NCI-H2196 (cell line): ENCODE results near the gene MTERF4.

Source experiments
- DNase-seq: peaks from one replicate; lab custom pipeline; 2025; ENCODE audit not compliant: unreplicated experiment; lab: John Stamatoyannopoulos, UW

Gene MTERF4

DNA sequence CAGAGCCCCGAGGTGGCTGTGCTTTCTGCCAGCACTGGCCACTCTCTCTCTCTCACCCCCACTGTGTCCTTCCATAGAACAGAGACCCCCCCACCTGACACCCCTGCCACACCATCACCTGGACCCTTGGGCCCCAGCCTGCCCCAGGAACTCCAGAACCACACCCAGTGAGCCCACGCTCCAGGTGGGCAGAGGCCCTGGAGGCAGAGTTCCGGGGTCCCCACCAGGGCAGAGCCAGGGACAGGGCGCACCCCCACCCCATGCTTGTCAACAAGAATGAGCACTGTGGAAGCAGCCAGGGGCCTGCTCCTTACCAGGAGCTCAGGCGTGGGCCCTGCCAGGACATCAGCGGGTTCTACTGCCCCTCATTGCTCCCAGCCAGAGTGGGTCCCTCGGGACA is 32.6 kb upstream of the MTERF4 start:
- DNase-seq = no peak

DNA sequence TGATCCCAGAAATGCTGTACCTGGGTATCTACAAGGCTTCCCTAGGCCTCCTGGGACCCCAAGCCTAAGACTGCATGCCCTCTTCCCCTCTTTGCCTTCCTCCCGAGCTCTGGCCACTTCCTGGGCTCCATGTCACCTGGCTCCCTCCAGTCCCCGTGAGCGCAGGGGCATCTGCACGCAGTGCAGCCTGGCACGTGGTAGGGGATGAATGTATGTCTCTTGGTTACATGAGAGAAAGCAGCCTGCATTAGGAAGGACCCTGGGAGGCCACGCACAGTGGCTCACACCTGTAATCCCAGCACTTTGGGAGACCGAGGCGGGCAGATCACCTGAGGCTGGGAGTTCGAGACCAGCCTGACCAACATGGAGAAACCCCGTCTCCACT is 31.3 kb upstream of the MTERF4 start:
- no peak for DNase-seq

DNA sequence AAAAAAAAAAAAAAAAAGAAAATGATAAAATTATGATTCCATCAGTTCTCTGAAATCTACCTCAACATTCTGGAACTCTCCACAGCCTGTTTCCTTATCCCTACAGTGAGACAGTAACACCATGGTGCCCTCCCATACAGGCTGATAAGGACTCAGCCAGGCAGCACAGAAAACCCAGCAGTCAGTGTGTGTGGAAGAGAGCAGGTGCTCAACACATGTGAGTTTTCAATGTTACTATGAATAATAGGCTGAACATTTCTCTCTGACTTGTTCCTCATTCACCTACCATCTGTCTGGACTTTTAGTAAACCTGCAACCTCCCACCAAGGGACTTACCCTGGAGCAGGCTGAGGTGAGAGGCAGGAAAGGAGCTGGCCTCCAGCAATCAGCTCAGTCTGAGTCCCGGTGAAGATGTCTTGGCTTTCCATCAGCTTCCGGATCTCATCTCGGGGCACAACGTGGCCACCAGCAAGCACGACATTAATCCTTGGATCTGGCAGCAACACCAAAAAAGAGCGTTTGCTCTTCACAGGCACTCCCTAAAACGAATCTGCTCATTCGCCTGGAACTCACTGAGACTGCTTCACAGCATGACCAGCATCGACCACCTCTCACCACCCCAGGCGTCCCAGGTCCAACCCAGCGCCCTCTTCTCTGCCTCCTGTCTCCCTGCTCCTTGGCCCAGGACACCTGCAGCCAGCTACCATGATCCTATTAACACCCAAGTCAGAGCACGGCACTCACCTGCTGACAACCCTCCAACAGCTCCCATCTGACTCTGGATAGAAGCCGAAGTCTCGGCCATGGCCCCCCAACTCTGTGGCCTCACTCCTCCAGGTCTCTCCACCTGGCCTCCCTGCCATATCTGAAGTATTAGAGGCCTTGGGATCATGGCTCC is 30.7 kb upstream of the MTERF4 start:
- no peak for DNase-seq

DNA sequence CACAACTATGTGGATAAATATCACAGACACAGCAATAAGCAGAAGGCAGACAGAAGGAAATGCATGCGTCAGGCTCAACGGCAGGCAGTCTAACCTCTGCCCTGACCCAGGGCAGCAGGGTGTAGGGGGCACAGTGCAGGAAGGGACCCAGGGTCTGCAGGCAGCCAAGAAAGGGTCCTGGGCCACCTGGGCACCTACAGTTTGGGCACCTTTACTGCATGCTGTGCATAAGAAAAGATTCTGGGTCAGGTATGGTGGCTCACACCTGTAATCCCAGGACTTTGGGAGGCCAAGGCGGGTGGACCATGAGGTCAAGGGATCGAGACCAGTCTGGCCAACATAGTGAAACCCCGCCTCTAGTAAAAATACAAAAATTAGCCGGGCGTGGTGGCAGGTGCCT is 29.4 kb upstream of the MTERF4 start:
- DNase-seq = no peak

DNA sequence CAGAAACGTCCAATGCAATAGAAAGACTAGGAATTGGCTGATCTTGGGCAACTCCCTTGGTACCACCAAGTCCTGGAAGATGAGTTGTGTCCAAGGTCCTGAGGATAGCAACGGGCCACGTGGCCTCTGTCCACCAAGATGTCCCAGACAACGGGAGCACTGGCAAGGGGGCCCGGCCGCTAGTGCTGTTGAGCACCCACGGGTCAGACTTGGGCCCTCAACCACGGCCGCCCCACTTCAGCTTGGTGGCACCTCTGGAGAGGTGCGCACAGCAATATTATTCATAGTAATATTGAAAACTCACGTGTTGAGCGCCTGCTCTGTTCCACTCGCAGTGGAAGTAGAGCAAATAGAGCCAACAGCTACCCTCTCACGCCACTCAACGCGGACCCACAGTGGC is 28.2 kb upstream of the MTERF4 start:
- no peak for DNase-seq

DNA sequence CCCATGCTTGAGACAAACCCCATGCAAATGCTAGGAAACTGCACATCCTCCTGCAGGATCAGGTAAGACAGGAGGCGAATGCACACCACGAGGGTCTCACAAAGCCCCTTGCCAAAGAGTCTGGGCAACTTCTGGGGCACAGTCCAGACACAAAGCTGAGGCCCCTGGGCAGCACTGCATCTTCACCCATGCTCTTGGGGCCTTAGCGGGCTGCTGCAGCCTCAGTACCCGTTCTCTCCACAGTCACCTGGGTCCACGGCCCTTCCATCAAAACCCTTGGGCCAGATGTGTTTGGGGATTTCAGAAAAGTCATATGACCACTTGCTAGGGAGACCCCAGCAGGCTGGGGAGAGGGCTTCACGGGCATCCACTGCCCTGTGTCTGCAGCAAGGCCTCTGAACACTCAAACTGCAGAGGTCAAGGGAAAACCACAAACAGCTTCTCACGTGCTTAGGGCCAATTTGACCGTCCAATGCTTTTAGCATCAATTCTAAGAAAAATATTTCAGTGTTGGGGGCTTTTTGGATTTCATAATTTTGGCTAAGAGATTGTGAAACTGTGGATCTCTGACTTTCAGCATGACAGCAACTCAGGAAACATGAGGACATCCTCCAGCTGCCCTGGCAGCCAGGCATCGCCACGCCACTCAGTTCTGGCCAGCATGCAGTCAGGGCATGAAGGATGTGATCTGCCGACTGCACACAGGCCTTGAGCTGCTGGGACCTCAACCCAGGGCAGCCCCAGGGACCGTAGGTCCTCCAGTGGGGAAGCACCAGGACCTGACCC is 27.2 kb upstream of the MTERF4 start:
- DNase-seq = no peak

DNA sequence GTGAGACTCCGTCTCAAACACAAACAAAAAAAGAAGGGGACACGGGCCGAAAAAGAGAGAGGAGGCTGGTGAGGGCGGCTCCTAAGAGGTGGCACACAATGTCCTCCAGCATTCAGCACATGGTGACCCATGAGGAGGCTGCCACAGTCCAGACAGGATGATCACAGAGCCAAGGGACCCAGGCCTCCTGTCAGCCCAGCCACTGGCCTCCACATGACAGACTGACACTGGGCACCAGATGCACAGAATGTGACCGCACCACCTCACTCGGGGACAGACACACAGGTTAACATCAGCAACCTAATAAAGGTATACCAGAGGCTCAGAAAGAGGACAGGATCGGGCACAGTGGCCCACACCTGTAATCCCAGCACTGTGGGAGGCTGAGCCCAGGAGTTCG is 26.2 kb upstream of the MTERF4 start:
- DNase-seq = no peak

DNA sequence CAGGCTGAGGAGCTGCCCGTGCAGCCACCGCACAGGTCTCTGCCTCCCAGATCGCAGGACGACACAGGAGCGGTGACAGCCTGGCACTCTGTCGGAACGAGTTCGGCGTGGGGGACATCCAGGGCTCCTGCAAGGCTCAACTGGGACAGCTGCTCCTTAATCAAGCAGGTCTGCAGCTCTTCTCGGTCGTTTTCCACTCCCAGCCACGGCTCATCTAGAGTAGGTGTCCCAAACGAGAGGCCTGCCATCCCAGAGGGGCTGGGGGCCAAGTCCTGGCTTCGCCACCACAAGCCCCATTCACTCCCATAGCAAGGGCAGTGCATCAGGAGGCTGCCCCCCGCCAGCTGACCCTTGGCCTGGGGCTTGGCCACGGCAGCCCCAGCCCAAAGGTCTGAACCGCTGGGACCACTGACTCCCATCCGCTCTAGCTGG is 24.7 kb upstream of the MTERF4 start:
- no peak for DNase-seq

DNA sequence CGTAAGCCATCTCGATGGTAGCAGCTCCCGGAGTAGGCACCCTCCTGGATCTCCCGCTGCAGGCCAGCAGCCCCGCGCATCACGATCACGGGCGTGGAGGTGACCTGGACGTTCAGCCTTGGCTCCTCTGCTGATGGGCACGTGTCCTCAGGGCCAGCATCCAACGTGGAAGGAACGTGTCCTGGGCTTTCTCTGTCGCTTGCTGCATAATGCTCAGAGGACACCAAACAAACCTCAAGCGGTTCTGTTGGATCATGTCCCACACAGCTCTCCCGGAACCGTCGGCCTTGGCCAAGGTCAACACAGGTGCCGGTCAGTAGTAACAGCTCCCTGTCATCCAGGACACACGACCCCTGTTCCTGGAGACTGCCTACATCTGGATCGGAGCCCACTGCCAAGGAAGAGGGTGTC is 24.1 kb upstream of the MTERF4 start:
- no peak for DNase-seq

DNA sequence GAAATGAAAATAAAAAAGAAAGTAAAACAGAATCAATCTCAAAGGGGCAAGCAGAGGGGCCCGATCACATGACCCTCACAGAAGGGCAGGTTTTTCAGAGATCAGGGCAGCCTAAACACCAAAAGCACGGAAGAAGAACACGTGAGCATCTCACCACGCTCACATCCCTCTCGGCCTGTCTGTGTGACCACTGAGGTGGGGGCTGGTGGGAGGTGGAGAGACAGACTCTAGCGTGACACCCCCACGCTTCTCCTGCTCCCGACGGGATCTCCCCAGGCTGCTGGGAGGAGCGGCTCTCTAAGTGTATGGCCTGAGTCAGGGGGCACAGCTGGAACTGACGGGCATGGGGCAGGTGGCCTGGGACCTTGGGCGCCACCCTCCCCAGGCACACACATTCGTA is 23.5 kb upstream of the MTERF4 start:
- DNase-seq = no peak

DNA sequence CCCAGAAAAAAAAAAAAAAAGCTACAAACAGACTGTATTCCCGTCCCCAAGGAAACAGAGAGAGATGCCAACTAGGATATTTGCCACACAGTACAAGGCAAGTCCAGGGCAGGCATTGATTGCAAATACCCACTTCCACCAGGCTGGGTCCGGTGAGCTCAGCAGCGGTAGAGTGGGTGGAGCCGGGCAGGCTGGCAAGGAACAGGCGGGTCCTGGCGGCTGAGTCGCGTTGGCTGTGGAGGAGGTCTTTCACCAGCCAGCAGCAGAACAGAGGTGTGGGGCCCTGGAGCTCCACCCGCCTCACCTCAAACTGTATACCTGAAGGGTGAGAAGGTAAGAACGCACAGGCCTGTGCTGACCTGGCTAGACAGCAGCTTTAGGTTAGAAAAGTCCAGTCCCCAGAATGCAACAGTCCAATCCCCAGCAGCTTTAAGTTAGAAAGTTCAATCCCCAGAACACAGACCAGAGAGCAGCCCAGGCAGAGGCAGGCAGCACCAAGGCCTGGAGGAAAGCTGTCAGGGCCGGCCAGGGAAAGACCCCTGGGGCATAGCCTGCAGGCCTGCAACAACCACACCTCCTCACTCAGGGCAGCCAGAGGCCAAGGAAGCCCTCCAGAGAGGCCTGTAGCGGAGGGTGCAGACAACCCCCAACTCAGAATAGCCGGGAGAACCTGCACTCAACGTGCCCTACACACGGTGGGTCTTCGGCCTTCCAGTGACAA is 21.9 kb upstream of the MTERF4 start:
- no peak for DNase-seq

DNA sequence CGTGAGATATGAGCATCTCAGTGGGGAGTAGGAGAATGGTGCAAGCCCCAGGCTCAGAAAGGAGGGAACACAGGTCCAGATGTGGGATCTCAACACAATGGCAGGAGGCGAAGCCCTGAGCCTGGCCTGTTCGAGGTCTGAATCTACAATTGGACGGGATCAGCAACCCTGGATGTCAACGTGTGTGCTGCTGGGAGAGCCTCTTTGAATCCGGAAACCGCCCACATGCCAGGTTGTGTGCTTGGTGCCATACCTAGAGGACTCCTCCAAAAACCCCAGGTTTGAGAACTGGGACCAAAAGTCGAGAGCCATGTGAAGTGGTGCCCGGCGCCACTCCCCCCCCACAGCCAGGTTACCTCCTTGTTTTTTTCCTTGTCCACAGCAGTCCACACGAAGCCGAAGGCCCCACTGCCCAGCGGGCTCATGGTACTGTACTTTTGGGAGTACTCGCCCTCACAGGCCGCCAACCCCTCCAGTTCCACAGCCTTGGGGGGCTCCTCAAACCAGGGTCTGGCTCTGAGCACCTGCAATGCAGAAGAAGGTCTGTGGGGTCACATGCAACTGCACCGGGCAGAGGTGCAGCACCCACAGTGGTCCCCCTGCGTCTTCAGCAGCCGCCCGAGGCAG is 20.4 kb upstream of the MTERF4 start:
- no peak for DNase-seq

DNA sequence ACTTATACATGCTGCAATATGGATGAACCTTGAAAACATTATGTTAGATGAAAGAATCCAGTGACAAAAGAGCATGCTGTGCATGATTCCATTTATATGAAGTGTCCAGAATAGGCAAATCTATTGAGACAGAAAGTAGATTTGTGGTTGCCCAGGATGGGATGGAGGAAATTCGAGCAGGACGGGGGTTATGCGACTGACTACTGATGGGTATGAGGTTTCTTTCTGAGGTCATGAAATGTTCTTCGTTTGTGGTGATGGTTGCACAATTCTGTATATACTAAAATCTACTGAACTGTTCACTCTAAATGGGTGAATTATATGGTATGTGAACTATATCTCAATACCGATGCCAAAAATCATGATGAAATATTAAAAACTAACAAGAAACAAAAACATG is 18.9 kb upstream of the MTERF4 start:
- no peak for DNase-seq

DNA sequence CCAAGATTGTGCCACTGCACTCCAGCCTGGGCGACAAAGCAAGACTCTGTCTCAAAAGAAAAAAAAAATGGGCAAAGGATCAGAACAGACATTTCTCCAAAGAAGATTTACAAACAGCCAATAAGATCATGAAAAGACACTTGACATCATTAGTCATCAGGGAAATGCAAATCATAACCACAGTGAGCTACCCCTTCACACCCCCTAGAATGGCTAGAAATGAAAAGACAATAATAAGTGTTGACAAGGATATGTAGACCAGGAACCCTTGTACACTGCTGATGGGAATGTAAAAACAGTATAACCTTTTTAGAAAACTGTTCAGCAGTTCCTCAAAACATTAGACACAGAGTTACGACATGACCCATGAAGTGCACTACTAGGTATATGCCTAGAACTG is 18.4 kb upstream of the MTERF4 start:
- no peak for DNase-seq

DNA sequence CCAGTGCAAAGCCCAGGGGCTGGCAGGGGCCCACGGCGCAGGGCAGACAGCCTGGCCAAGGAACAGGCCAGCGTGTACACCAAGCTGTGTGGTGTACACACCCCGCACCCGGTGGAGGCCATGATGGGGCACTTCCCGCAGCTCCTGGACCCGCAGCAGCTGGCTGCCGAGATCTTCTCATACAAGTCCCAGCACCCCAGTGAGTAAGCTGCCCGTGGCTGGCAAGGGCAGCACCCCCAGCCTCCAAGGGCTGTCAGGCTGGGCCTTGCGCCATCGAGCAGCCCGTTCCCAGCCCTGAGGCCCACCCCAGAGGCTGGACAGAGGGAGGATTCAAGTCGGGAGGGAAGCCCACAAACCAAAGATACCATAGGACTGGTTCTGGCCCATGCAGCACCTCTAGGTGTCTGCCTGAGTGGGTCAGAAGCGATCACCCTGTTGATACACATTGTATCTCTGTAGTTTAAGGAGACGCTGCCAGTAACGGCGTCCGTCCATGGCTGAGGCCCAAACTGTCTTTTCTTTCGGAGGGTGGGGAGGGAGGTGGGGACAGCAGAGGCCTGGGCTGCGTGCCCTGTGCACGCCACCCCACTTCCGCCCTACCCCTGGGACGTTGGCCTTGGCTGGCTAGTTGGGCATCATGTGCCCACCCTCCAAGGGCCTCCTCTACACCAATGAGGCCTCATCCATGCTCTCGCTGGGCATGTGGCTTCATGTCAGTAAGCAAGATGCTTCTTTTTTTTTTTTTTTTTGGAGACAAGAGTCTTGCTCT is 16.8 kb upstream of the MTERF4 start:
- DNase-seq = no peak

DNA sequence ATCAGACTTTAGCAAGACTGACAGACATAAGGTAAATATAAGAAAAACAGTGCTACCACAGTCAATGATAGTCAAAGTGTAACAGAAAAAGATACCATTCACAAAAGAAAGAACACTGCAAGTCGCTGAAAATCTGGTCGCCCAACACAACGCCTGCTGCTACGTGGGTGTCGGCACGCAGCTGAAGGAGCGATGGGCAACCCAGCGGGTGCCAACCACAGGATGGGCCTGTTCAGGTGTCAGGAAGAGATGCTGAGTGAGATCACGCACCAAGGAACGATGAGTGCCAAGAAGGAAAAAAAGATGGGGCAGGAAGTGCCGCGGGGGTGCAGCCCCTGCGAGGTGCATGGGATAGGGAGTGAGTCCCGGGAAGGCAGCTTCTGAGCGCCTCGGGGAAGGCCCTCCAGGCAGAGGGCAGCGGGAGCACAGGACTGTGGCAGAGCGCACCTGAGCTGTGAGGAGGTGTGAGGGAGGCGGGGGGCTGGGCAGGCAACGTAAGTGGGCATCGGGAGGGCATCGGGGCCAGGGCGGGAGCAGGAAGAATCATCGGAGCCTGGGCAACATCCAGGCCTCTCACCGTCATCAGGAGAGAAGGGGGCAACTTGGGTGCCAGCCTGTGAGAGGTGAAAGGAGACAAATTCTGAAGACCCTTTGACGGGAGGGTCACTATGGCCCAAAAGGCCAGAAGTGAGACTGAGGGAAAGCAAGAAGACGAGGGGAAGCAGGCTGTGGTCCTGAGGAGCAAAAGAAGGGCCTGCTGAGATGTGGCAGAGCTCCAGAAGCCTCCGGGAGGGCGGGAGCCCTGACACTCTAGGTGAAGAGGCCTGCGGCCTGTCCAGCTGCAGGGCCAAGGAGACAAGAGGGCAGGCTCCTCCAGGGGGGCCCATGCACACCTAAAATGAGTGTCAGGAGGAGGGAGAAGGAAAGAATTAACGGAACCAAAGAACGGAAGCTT is 14.8 kb upstream of the MTERF4 start:
- no peak for DNase-seq

DNA sequence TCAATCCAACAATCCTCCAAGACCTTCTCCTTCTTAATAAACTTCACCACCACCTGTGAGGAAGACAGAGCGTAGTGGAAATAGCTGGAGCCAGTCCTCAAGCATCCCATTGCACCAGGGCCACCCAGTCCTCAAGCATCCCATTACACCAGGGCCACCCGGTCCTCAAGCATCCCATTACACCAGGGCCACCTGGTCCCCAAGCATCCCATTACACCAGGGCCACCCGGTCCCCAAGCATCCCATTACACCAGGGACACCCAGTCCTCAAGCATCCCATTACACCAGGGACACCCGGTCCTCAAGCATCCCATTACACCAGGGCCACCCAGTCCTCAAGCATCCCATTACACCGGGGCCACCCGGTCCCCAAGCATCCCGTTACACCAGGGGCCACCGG is 13.3 kb upstream of the MTERF4 start:
- no peak for DNase-seq

DNA sequence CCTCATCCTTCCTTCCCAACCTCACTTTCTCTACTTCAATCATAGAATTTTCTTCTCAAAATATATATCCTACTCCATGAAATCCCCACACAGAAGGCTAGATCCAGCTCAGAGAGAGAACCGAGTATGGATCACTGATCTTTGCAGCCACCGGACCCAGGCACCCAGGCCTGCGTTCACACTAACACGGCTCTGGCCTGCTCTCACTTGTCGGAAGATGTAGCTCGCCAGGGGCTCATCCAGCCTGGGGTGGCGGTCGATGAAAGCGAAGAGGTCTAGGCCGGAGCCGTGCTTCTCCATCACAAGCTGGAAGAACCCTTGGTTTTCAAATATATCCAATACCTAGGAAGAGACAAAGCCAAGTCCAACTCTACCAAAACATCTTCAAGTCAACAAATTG is 12.7 kb upstream of the MTERF4 start:
- DNase-seq = no peak

DNA sequence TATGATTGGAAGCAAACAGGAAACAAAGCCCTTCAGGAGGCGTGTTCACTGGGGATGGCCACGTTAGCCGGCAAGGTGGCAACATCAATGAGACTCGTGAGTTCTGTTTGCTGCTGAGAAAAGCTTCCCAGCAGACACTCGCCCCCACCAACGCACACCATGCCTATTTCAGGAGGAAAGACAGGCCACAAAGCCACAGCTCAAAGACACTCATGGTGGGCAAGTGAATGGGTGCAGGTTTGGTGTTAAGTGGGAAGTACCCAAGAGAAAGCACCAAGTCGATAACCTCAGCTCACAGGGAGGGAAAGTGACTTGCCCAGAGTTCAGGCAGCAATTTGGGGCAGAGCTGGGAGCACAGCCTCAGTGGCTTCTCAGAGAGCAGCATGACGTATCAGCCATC is 10.5 kb upstream of the MTERF4 start:
- DNase-seq = no peak
